Mucosa of stomach (tissue), 1 donor: Measurements from ENCODE around the gene DHX58.

Source experiments
- H3K27me3 ChIP-seq: one replicate; pipeline ENCODE4 v1.7.0; 2013; ENCODE audit warnings: mild to moderate bottlenecking, low read length; ENCODE audit not compliant: control insufficient read depth, insufficient read depth
- H3K36me3 ChIP-seq: one replicate; pipeline ENCODE4 v1.7.0; 2013; ENCODE audit warnings: low read length; ENCODE audit not compliant: control insufficient read depth, insufficient read depth
- H3K4me1 ChIP-seq: one replicate; pipeline ENCODE4 v1.7.0; 2013; ENCODE audit warnings: mild to moderate bottlenecking, low read length; ENCODE audit not compliant: control insufficient read depth, insufficient read depth
- H3K4me3 ChIP-seq: one replicate; pipeline ENCODE4 v1.7.0; 2013; ENCODE audit warnings: low read length
- H3K9ac ChIP-seq: one replicate; pipeline ENCODE4 v1.7.0; 2013; ENCODE audit warnings: mild to moderate bottlenecking, low read length, moderate library complexity
- H3K9me3 ChIP-seq: one replicate; pipeline ENCODE4 v1.7.0; 2013; ENCODE audit warnings: mild to moderate bottlenecking, low read length, moderate library complexity; ENCODE audit not compliant: control insufficient read depth
- donor health status: Pancreatic carcinoma.

DHX58 gene

DNA sequence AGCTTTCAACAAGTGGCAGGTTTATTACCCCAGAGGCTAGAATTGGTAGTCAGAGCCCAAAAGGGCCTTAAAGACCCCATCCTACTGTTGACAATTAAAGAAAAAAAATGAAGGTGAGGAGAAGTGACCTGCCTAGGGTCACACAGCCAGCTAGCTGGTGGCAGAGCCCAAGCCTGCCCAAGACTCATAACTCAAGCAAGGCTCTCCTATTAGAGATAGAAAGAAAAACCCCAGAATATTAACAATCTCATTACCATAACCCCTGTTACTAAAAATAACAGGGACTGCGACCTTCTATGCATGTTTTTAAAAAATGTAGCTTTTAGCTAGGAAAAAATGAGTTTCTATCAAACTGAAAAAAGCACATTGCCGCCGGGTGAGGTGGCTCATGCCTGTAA lies 24.1 kb upstream of the DHX58 start:
- Histone ChIP-seq H3K36me3 (no peaks in the 10 kb centered on the region), H3K4me1 (peaks cover 67% of the 10 kb centered on the region)

DNA sequence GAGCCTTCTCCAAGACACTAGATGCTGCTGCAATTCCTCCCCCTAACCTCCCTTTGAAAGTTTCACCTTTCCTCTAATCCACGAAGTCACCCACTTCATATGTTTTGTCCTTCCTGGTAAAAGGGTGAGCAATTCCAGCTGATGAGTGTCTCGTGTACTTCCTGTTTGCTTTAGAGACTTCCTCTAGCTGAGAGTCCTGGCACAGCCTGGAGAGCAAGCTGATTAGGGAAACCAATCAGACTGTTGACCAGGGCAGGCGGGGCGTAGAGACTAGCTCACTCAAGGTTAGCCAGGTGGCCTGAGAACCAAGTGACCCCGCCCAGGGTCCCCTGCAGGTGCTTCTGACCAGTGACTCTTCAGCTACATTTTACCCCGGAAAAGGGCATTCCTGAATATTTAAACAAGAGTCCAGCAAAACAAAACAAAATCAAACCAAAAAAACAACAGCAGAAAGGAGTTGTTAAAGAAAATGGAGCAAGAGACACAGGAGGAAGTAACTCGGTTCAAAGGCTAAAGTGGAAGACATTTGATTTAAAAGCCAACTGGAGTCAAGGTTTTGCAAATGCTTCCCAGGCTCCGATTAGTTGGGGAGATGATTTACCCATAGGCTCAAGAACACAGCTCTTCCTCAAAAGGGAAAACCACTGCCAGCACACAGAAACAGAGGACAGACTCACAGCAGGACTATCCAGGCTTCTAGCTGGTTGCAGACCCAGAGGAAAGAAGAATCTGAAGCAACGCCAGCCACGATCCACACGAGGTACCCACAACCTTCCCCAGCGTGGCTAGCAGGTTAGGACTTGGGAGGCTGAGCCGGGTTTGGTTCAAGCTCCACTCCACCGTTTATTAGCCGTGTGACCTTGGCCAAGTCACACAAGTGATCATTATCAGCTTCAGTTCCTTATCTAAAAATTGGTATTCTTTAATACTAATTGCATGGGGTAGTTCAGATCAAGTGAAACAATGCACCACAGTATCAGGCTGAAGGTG lies 23.4 kb upstream of the DHX58 start:
- Histone ChIP-seq H3K27me3 (no peaks in the 10 kb centered on the region), H3K36me3 (no peaks in the 10 kb centered on the region), H3K4me3 (peak overlapping the region; percentile 49), H3K9me3 (no peaks in the 10 kb centered on the region), H3K9ac (peak overlapping the region; percentile 71), H3K4me1 (peaks cover 69% of the 10 kb centered on the region)

More for the DNA sequence above, 24.1 kb upstream of the DHX58 start:
- H3K27me3 ChIP-seq: no peaks in the 10 kb centered on the region
- peak overlapping the region; percentile 71 for H3K9ac ChIP-seq
- H3K4me3 ChIP-seq: peak overlapping the region; percentile 49
- no peaks in the 10 kb centered on the region for H3K9me3 ChIP-seq

DNA sequence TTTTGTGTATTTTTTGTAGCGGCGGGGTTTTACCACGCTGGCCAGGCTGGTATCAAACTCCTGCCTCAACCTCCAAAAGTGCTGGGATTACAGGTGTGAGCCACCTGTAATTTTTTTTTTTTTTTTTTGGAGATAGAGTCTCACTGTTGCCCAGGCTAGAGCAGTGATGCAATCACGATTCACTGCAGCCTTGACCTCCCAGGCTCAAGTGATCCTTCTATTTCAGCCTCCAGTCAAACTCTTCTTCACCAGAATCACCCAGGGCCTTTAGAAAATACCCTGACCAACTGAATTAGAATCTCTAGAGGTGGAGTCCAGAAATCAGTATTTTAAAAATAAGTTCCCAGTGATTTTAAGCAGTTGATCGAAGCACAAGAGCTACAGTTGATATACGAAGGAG lies 22.6 kb upstream of the DHX58 start:
- H3K4me1 ChIP-seq: peaks cover 72% of the 10 kb centered on the region

DNA sequence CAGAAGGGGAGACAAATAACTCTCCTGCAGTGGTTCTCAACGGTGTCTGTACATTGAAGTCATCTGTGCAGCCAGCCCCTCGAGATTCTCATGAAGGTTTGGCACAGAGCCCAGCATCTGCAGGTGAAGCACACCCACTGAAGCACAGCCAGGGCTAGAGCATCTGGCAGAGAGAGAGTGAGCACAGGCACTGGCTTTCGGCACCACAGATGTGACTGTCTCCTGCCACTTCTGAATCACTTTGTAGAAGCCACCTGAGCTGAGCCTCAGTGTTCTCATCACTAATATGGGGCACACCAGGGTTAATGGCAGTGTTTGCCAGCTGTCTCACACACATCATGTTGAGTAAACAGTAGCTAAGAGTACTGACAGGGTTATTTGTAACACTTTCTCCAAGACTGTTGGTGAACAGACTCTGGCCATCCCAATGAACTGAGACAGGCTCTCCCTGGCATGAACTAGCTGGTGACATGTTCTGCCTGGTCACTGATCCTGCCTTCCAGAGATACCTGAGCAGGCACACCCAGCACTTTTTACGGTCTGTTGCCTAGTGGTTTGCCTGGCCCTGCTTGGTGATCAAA lies 21.0 kb upstream of the DHX58 start:
- Histone ChIP-seq H3K9ac (peak overlapping the region; percentile 20), H3K9me3 (no peaks in the 10 kb centered on the region), H3K36me3 (peaks cover 7% of the 10 kb centered on the region), H3K27me3 (no peaks in the 10 kb centered on the region), H3K4me1 (peaks cover 63% of the 10 kb centered on the region), H3K4me3 (no peak overlapping the region)

More for the DNA sequence above, 22.6 kb upstream of the DHX58 start:
- Histone ChIP-seq H3K27me3 (no peaks in the 10 kb centered on the region), H3K4me3 (no peak overlapping the region), H3K36me3 (no peaks in the 10 kb centered on the region), H3K9ac (peak overlapping the region; percentile 30), H3K9me3 (no peaks in the 10 kb centered on the region)

DNA sequence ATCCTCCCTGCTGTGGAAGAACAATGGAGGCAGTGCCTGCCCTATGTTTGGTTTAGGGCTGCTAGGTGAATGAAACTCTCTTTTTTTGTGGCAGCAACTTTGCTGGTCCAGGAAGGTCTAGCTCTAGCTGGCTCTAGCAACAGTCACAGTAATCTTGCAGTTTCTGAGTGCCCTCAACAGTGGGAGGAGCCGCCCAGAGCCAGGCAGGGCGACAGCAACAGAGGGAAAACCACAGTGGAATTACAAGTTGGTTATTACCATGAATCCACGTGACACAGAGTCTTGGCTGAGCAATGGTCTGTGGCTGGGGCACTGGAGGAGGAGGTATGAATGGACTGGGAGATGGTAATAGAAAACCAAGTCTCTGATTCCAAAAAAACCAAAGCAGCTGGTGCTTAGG lies 20.4 kb upstream of the DHX58 start:
- peaks cover 58% of the 10 kb centered on the region for H3K4me1 ChIP-seq
- H3K36me3 ChIP-seq: peaks cover 7% of the 10 kb centered on the region
- no peaks in the 10 kb centered on the region for H3K9me3 ChIP-seq
- H3K9ac ChIP-seq: peak overlapping the region; percentile 20
- H3K27me3 ChIP-seq: no peaks in the 10 kb centered on the region
- H3K4me3 ChIP-seq: no peak overlapping the region

DNA sequence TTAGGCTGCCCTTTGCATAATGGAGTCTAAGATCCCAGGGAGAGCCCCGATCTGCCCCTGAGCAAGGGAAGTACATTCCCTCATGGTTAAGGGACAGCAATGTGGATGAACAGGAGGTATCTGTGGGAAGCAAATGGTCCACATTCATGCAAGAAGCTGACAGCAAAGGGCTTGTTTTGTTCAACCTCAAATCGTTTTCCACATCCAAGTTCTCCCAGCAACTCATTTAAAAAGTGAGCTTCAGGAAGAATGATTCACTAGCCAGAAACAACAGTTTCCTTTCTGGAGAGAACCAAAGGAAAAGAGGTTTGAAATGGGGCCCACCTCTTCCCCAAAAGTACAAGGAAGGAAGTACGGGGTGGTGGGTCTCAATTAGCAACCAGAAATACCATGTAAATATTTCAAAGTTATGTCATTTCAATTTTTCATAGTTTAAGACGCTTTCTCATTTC lies 19.5 kb upstream of the DHX58 start:
- Histone ChIP-seq H3K9ac (no peak overlapping the region), H3K27me3 (no peaks in the 10 kb centered on the region), H3K4me1 (peaks cover 58% of the 10 kb centered on the region), H3K36me3 (peaks cover 7% of the 10 kb centered on the region), H3K4me3 (no peak overlapping the region), H3K9me3 (no peaks in the 10 kb centered on the region)

DNA sequence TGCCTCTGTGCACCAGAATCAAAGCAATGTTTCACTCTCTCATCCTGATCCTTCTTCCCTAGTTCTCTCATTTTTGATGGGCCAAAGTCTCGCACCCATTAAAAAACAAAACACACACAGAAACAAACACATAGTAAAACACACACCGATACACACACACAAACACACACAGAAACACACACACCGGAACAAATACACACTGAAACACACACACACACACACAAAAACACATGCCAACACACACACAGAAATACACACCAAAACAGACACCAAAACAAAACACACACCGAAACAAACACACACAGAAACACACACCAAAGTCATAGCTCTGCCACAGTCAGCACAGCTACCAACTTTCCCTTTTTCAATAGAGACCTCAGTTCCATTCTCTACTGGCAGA lies 18.7 kb upstream of the DHX58 start:
- H3K9ac ChIP-seq: no peak overlapping the region
- H3K4me1 ChIP-seq: peaks cover 51% of the 10 kb centered on the region
- H3K27me3 ChIP-seq: no peaks in the 10 kb centered on the region
- peaks cover 7% of the 10 kb centered on the region for H3K36me3 ChIP-seq
- H3K4me3 ChIP-seq: no peak overlapping the region
- no peaks in the 10 kb centered on the region for H3K9me3 ChIP-seq

DNA sequence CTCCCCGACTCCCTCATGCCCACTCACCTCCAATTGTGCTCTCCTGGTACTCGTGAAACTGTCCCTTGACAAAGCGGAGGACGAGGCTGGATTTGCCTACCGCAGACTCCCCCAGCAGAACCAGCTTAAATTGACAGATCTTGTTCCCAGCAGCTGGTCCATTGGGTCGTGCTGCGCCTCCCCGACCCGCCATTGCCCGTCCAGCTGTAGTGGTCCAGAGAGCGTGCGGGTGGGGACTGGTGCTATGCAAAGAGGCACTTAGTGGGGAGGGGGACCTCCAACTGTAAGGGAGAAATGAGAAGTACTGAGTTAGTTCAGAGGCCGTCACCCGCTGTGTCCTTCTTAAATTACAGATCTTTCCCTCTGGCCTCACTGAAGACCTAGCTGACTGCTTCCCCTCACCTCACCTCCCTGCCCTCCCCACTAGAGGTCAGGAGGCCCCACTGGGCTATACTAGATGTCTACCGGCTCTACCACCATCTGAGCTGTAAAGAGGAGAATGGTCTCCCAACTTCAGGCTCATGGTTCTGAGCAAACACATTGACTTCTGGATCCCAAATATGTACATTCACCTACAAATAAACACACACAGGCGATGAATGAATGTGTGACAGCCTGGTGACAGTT lies 17.9 kb upstream of the DHX58 start:
- no peaks in the 10 kb centered on the region for H3K9me3 ChIP-seq
- peaks cover 7% of the 10 kb centered on the region for H3K36me3 ChIP-seq
- H3K27me3 ChIP-seq: no peaks in the 10 kb centered on the region
- no peak overlapping the region for H3K9ac ChIP-seq
- H3K4me1 ChIP-seq: peaks cover 42% of the 10 kb centered on the region
- H3K4me3 ChIP-seq: no peak overlapping the region

DNA sequence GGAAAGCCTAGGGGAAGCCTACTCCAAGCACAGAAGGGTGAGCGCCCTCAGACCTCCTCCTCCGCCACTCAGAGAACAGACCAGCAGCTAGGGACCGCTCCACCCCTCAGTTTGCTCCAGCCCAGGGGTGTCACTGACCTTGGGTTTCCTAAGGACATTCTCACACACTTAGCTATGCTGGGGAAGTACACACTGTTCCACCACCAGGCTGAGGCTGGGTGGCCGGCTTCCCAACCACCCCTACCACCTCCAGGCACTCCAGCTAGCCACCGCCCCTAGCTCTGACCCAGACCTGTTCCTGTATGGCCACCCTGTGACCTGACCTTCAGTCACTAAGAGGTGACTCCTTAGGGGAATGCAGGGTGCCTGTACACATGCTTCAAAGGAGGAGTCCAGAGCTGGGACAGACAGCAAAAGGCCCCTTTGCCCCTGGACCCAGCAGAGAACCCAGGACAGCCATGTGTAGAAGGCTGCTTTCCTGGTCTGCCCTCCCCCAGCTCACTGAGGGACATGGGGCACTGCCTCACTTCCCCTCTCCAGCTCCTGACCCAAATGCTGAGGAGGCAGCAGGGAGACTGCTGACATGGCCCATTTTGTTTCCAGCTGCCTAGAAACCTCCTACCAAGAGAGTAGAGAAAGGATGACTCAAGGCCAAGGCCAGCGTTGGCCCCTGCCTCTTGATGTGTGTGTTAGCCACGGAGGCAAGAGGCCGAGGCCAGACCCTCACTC lies 16.8 kb upstream of the DHX58 start:
- Histone ChIP-seq H3K27me3 (no peaks in the 10 kb centered on the region), H3K4me3 (no peak overlapping the region), H3K4me1 (peaks cover 31% of the 10 kb centered on the region), H3K36me3 (peaks cover 7% of the 10 kb centered on the region), H3K9me3 (no peaks in the 10 kb centered on the region), H3K9ac (no peak overlapping the region)

DNA sequence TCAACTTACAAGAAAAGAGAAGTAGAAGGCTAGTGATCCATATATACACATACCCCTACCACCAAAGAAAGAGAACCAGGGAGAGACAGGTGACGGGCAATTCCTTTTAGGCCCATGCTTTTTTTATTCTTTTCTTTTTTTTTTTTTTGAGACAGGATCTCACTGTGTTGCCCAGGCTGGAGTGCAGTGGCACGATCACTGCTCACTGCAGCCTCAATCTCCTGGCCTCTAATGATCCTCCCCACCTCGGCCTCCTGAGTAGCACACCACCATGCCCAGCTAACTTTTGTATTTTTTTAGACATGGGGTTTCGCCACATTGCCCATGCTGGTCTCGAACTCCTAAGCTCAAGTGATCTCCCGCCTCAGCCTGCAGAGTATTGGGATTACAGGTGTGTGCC lies 14.9 kb upstream of the DHX58 start:
- peaks cover 19% of the 10 kb centered on the region for H3K4me1 ChIP-seq
- no peaks in the 10 kb centered on the region for H3K9me3 ChIP-seq
- peaks cover 7% of the 10 kb centered on the region for H3K36me3 ChIP-seq

DNA sequence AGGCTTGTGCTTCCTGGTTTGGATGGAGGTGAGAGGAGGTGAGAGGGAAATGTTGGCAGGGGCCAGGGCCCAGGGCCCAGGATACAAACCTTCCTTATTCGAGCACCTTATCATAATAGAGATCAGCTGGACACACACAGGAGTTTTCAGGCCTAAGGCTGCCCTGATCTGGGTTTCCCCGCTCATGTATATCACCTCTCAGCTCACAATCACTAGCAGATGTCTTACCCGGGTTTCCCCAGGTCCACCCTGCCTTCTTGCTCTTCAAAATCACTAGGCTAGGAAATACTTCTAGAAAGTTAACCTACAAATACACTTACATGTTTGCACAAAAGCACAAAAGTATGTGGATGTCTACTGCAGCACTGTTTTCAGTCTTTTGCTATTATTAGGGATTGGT lies 14.3 kb upstream of the DHX58 start:
- H3K36me3 ChIP-seq: peaks cover 7% of the 10 kb centered on the region
- no peak overlapping the region for H3K9ac ChIP-seq
- H3K27me3 ChIP-seq: no peaks in the 10 kb centered on the region
- H3K4me1 ChIP-seq: peaks cover 19% of the 10 kb centered on the region
- H3K4me3 ChIP-seq: no peak overlapping the region
- H3K9me3 ChIP-seq: no peaks in the 10 kb centered on the region

More for the DNA sequence above, 14.9 kb upstream of the DHX58 start:
- no peak overlapping the region for H3K4me3 ChIP-seq
- no peaks in the 10 kb centered on the region for H3K27me3 ChIP-seq
- no peak overlapping the region for H3K9ac ChIP-seq
